ENCODE results near the gene TPGS2. TPM values are rescaled to one million over a fixed set of nuclear protein-coding genes. Genes with fewer than 3 reads are reported as not detected.

Gene TPGS2
- total RNA-seq, 1 donor from 2014 or later, result 93.5 TPM

DNA sequence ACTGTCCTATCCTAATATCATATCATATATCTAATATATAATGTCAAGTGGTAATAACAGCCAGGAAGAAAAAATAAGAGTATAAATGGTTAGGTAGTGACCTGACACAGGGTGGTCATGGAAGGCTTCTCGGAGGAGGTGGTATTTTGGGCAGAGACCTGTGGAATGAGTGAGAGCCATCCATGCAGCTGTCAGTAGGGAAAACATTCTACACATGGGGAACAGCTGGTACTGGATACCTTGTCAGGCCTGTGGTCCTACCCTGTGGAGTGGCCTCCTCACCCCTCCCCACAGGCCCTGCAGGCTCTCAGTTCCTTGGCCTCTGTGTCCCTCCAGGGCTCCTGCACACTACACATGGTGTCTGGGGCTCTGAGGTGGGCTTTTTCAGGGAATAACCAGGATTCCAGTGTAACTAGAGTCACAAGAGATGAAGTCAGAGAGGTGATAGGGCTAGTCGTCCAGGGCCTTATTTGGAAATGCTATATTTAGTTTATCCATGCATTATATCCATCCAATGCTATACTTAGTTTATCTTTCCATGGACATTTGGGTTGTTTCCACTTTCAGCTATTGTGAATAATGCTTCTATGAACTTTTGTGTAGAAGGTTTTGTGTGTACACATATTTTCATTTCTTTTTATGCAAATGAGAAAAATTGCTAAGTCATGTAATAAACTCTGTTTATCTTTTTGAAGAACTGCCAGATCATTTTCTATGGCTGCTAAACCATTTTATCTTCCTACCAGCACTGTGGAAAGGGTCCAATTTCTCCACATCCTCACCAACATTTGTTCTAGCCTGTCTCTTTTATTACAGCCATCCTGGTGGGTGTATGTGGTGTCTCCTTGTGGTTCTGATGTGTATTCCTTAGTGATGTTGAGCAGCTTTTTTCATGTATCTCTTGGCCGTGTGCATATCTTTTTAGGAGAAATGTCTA is 75.6 kb downstream of the TPGS2 start:
- Mint-ChIP-seq H3K27ac (no peak overlapping the region), H3K4me3 (no peak overlapping the region), H3K4me1 (peaks cover 9% of the 10 kb centered on the region), H3K9me3 (peaks cover 11% of the 10 kb centered on the region), H3K27me3 (ENCODE audit: low read depth) (no peaks in the 10 kb centered on the region), H3K36me3 (no peaks in the 10 kb centered on the region)
- no peak for DNase-seq (ENCODE audit: low spot score in 2 of 2, unreplicated experiment in 2 of 2)
- TF ChIP-seq, protein P1, sequence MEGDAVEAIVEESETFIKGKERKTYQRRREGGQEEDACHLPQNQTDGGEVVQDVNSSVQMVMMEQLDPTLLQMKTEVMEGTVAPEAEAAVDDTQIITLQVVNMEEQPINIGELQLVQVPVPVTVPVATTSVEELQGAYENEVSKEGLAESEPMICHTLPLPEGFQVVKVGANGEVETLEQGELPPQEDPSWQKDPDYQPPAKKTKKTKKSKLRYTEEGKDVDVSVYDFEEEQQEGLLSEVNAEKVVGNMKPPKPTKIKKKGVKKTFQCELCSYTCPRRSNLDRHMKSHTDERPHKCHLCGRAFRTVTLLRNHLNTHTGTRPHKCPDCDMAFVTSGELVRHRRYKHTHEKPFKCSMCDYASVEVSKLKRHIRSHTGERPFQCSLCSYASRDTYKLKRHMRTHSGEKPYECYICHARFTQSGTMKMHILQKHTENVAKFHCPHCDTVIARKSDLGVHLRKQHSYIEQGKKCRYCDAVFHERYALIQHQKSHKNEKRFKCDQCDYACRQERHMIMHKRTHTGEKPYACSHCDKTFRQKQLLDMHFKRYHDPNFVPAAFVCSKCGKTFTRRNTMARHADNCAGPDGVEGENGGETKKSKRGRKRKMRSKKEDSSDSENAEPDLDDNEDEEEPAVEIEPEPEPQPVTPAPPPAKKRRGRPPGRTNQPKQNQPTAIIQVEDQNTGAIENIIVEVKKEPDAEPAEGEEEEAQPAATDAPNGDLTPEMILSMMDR (IDR thresholded peaks at IDR 0.05; ENCODE audit: unreplicated experiment), result no peak

DNA sequence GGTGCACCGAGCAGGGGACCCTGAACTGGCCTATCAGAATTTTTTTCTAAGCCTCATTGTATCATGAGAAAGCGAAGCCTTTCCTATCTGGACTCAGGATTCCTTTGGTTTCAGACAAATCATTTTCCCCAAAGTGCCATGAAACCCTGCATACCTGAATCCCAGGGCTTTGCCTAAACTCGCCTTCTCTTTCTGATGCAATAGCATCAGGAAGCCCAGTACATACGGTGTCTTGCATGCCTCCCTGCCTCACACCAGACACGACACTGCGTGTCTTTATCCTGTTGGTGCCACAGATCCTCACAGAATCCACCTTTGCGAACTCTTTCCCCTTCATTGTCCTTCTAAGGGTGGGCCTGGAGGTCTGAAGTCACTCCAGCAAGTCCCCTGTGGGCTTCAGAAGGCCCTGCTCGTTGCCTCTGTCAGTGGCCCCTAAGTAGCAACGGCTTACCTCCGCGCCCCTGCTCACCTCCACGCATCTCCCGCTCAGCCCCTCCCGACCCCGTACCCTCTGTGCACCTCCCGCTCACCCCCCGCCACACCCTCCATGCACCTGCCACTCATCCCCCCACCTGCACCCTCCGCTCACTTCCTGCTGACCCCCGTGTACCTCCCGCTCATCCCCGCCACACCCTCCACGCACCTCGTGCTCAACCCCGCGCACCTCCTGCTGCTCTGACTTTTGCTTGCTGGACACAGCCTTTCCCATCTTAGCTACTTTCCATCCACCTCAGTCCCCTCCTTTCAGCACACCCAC is 83.4 kb downstream of the TPGS2 start:
- no peaks in the 10 kb centered on the region for H3K27me3 Mint-ChIP-seq (ENCODE audit: low read depth)
- H3K4me3 Mint-ChIP-seq, result no peak overlapping the region
- TF ChIP-seq, protein P1 (IDR thresholded peaks at IDR 0.05; ENCODE audit: unreplicated experiment), result no peak
- H3K4me1 Mint-ChIP-seq, result no peaks in the 10 kb centered on the region
- H3K9me3 Mint-ChIP-seq, result peaks cover 10% of the 10 kb centered on the region
- no peak overlapping the region for H3K27ac Mint-ChIP-seq
- H3K36me3 Mint-ChIP-seq, result no peaks in the 10 kb centered on the region
- DNase-seq (ENCODE audit: low spot score in 2 of 2, unreplicated experiment in 2 of 2), result no peak

DNA sequence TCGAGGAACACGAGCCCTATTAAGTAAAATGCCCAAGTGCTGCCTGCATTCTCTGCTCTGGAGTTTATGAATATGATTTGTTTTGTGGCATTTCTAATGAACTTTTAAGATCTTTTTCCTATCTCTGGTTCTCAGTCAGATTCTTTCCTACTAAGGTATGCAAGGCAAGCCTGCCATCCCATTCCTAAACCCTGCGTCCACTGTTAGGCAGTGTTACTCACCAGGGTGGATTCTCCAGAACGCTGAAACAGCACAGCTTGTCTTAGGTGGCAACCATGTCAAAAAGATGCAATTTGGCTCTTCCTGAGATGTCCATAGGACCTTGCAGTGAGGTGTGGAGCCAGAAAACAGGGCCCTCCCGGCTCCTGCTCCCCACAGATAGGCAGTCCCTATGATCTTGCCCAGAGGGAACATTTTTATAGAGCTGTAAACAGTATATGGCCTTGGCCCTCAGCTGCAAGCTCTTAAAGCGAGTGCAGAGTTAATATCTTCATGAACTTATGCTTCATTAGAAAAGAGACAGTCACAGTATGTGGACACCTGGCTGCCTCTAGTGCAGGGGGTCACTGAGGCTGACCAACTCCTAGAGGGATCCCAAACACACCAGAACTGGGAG is 84.4 kb downstream of the TPGS2 start:
- DNase-seq (ENCODE audit: low spot score in 2 of 2, unreplicated experiment in 2 of 2), result no peak
- Mint-ChIP-seq H3K4me3 (no peak overlapping the region), H3K27ac (no peak overlapping the region), H3K27me3 (ENCODE audit: low read depth) (no peaks in the 10 kb centered on the region), H3K9me3 (peaks cover 3% of the 10 kb centered on the region), H3K36me3 (no peaks in the 10 kb centered on the region), H3K4me1 (no peaks in the 10 kb centered on the region)
- TF ChIP-seq, protein P1 (IDR thresholded peaks at IDR 0.05; ENCODE audit: unreplicated experiment), result no peak

Other genes with a start within 250 kb of the TPGS2 start
- 17.9 to 20.8 TPM (median 18.1 TPM) in 3 replicates for gene KIAA1328, start 125 bp upstream of the TPGS2 start, total RNA-seq

Data from mesothelial cell of epicardium (in vitro differentiated cells).